A549 (cell line): ENCODE measurements around the gene PRKAR1B. TPM values are rescaled to one million over a fixed set of nuclear protein-coding genes. Genes with fewer than 3 reads are reported as not detected.

Experiments
- ATAC-seq, 2 experiments: fragments of 200-7000 bp in 1 of 2; fragments of >200 bp in 1 of 2; cut with Nextera tagmentation in 1 of 2; cut with Tn5 transposase in 1 of 2; 3 replicates each; pipeline versions ENCODE4 v1.8.0 to v1.9.1; 2018 to 2020; ENCODE audit warnings: mild to moderate bottlenecking in 1 of 2, moderate library complexity in 1 of 2
- CTCF ChIA-PET: fragments of 300-600 bp; sonication (Branson Sonifier 250); formaldehyde crosslinking; extraction: SDS; loops from one replicate; lab custom pipeline; 2021; ENCODE audit warnings: antibody characterized with exemption, inconsistent platforms; lab: Yijun Ruan, JAX
- POLR2A ChIA-PET: fragments of 350-600 bp; formaldehyde crosslinking; extraction: SDS; loops from one replicate; lab custom pipeline; 2021; ENCODE audit warnings: antibody characterized with exemption, inconsistent platforms; lab: Yijun Ruan, JAX
- DNase-seq, 2 experiments: peaks; one replicate each; pipeline versions ENCODE4 v3.0.0 to v3.0.0-alpha.2; 2011 to 2016; ENCODE audit warnings: low read depth in 1 of 2, low spot score in 1 of 2
- FAIRE-seq: peaks from 2 replicates; lab custom pipeline; 2011; peaks lifted over from hg19 to GRCh38; lab: Jason Lieb, UNC
- H3K27ac ChIP-seq, 2 experiments: fragments of >200 bp; sonication (Bioruptor Twin); formaldehyde crosslinking; 3 replicates each; pipeline ENCODE4 v1.5.1; 2016 to 2017
- H3K4me1 ChIP-seq: fragments of >200 bp; sonication (Bioruptor Twin); formaldehyde crosslinking; 3 replicates; pipeline ENCODE4 v1.6.1; 2016
- H3K4me2 ChIP-seq: fragments of >200 bp; sonication (Bioruptor Twin); formaldehyde crosslinking; 3 replicates; pipeline ENCODE4 v1.6.1; 2016
- H3K4me3 ChIP-seq: fragments of >200 bp; sonication (Bioruptor Twin); formaldehyde crosslinking; 3 replicates; pipeline ENCODE4 v1.5.1; 2016
- H3K9me3 ChIP-seq: fragments of >200 bp; sonication (Bioruptor Twin); formaldehyde crosslinking; 3 replicates; pipeline ENCODE4 v1.6.1; 2016
- BHLHE40 ChIP-seq: IDR thresholded peaks from 2 replicates; pipeline ENCODE4 v1.6.1; 2012; ENCODE audit warnings: low read depth, low read length, inconsistent platforms
- CBX2 ChIP-seq: fragments of 200-600 bp; sonication (generic); IDR thresholded peaks from 2 replicates; pipeline ENCODE4 v1.6.1; 2016; ENCODE audit warnings: low read depth, mild to moderate bottlenecking, borderline replicate concordance
- CHD2 ChIP-seq: fragments of 150-350 bp; IDR thresholded peaks from 2 replicates; pipeline ENCODE4 v1.6.1; 2014; ENCODE audit warnings: low read length; ENCODE audit not compliant: partially characterized antibody
- EHF ChIP-seq: fragments of 250-450 bp; sonication (Bioruptor Pico); IDR thresholded peaks from 2 replicates; pipeline ENCODE4 v1.5.0; 2020; ENCODE audit warnings: mild to moderate bottlenecking
- EP300 ChIP-seq, 2 experiments: fragments of >200 bp; sonication (Bioruptor Twin); formaldehyde crosslinking; IDR thresholded peaks; 2 replicates in 1 of 2; 3 replicates in 1 of 2; pipeline ENCODE4 v1.6.1; 2016 to 2017
- FOSB ChIP-seq: fragments of 250-450 bp; sonication (Bioruptor Pico); IDR thresholded peaks from 2 replicates; pipeline ENCODE4 v1.5.0; 2020; ENCODE audit warnings: mild to moderate bottlenecking, moderate library complexity
- FOSL2 ChIP-seq, 2 experiments: fragments of 450-650 bp in 1 of 2; fragments of >200 bp in 1 of 2; sonication (Bioruptor Twin) in 1 of 2; formaldehyde crosslinking; IDR thresholded peaks; 2 replicates each; pipeline versions ENCODE4 v1.5.0 to v1.6.1; 2016 to 2020; ENCODE audit warnings: mild to moderate bottlenecking in 1 of 2, moderate library complexity in 1 of 2
- FOXS1 ChIP-seq: fragments of 250-450 bp; sonication (Bioruptor Pico); IDR thresholded peaks from 2 replicates; pipeline ENCODE4 v1.5.0; 2020; ENCODE audit warnings: mild to moderate bottlenecking, moderate library complexity
- HEYL ChIP-seq: fragments of 250-450 bp; sonication (Bioruptor Pico); IDR thresholded peaks from 2 replicates; pipeline ENCODE4 v1.8.0; 2021; ENCODE audit warnings: mild to moderate bottlenecking, moderate library complexity
- HOXA7 ChIP-seq: fragments of 250-450 bp; sonication (Bioruptor Pico); IDR thresholded peaks from 2 replicates; pipeline ENCODE4 v1.5.0; 2020; ENCODE audit warnings: mild to moderate bottlenecking, moderate library complexity
- HOXB5 ChIP-seq: fragments of 250-450 bp; sonication (Bioruptor Pico); IDR thresholded peaks from 2 replicates; pipeline ENCODE4 v1.5.0; 2020; ENCODE audit warnings: mild to moderate bottlenecking, moderate library complexity
- KDM1A ChIP-seq: fragments of 200-600 bp; sonication (generic); IDR thresholded peaks from 2 replicates; pipeline ENCODE4 v1.6.1; 2016; ENCODE audit warnings: low read depth, mild to moderate bottlenecking
- KDM5A ChIP-seq: fragments of 200-600 bp; sonication (generic); IDR thresholded peaks from 2 replicates; pipeline ENCODE4 v1.6.1; 2016; ENCODE audit warnings: antibody characterized with exemption, mild to moderate bottlenecking
- MYC ChIP-seq: IDR thresholded peaks from 2 replicates; pipeline ENCODE4 v1.6.1; 2012; ENCODE audit warnings: mild to moderate bottlenecking, inconsistent platforms, low read length, improper control_type of control experiment, borderline replicate concordance
- NFE2L2 ChIP-seq: fragments of 150-350 bp; conservative IDR thresholded peaks from 2 replicates; pipeline ENCODE4 v1.6.1; 2014; ENCODE audit warnings: low read length
- NPAS2 ChIP-seq: fragments of 250-450 bp; sonication (Bioruptor Pico); IDR thresholded peaks from 2 replicates; pipeline ENCODE4 v1.8.0; 2022; ENCODE audit warnings: mild to moderate bottlenecking, moderate library complexity, borderline replicate concordance
- PHF8 ChIP-seq: fragments of 200-600 bp; sonication (generic); IDR thresholded peaks from 2 replicates; pipeline ENCODE4 v1.6.1; 2016; ENCODE audit warnings: low read depth, mild to moderate bottlenecking, antibody characterized with exemption, moderate library complexity, borderline replicate concordance
- POLR2A ChIP-seq: IDR thresholded peaks from 2 replicates; pipeline ENCODE4 v1.6.1; 2012; ENCODE audit warnings: mild to moderate bottlenecking, low read length
- RAD21 ChIP-seq, 2 experiments: fragments of >200 bp in 1 of 2; sonication (Bioruptor Twin) in 1 of 2; formaldehyde crosslinking in 1 of 2; IDR thresholded peaks in 1 of 2; conservative IDR thresholded peaks in 1 of 2; 2 replicates in 1 of 2; 3 replicates in 1 of 2; pipeline ENCODE4 v1.6.1; 2012 to 2018; ENCODE audit warnings: inconsistent platforms in 1 of 2
- RARB ChIP-seq: fragments of 250-450 bp; sonication (Bioruptor Pico); IDR thresholded peaks from 2 replicates; pipeline ENCODE4 v1.8.0; 2021; ENCODE audit warnings: mild to moderate bottlenecking, moderate library complexity
- RCOR1 ChIP-seq: fragments of 150-350 bp; IDR thresholded peaks from 2 replicates; pipeline ENCODE4 v1.6.1; 2014; ENCODE audit warnings: antibody characterized with exemption, low read length, low read depth
- RFX5 ChIP-seq: fragments of 450-650 bp; IDR thresholded peaks from 2 replicates; pipeline ENCODE4 v1.7.1; 2014; ENCODE audit warnings: antibody characterized with exemption, mild to moderate bottlenecking, moderate library complexity
- SMC3 ChIP-seq: fragments of >200 bp; sonication (Bioruptor Twin); formaldehyde crosslinking; IDR thresholded peaks from 3 replicates; pipeline ENCODE4 v1.6.1; 2018; ENCODE audit warnings: inconsistent platforms
- TFCP2L1 ChIP-seq: fragments of 250-450 bp; sonication (Bioruptor Pico); IDR thresholded peaks from 2 replicates; pipeline ENCODE4 v1.5.0; 2021; ENCODE audit warnings: mild to moderate bottlenecking
- TP53 ChIP-seq: fragments of 250-450 bp; sonication (Bioruptor Pico); IDR thresholded peaks from 2 replicates; pipeline ENCODE4 v1.5.0; 2021; ENCODE audit warnings: mild to moderate bottlenecking, moderate library complexity
- ZSCAN20 ChIP-seq: fragments of 250-450 bp; sonication (Bioruptor Pico); IDR thresholded peaks from 2 replicates; pipeline ENCODE4 v1.8.0; 2022; ENCODE audit warnings: mild to moderate bottlenecking, moderate library complexity
- WGBS: methylation state at CpG from one replicate; pipeline ENCODE4 v1.1.6; 2017; ENCODE audit errors: missing lambda C conversion rate; 5-methylcytosine and 5-hydroxymethylcytosine counted together
- polyA plus RNA-seq, 4 experiments: library from polyadenylated mRNA; depleted of rRNA in 3 of 4; stranded (reverse); fragments of >200 nt; fragmentation: RNase III in 1 of 4; extraction: RNeasy Plus Mini Kit Qiagen cat#74134 plus additional on column Dnase treatment in 1 of 4; gene quantifications; 2 replicates in 3 of 4; 3 replicates in 1 of 4; pipeline ENCODE4 v1.2.3, GENCODE V29; 2011 to 2017
- TF ChIP-seq, protein P1 (sequence below): IDR thresholded peaks from 2 replicates; pipeline ENCODE4 v1.6.1; 2012; ENCODE audit warnings: low read depth, borderline replicate concordance
- TF ChIP-seq, protein P2 (sequence below): fragments of >200 bp; sonication (Bioruptor Twin); formaldehyde crosslinking; IDR thresholded peaks from 2 replicates; pipeline ENCODE4 v1.6.1; 2016
- TF ChIP-seq, protein P3 (sequence below): fragments of >200 bp; sonication (Bioruptor Twin); formaldehyde crosslinking; IDR thresholded peaks from 3 replicates; pipeline ENCODE4 v1.6.1; 2016

PRKAR1B gene
- polyA plus RNA-seq, 2 of the 4 experiments (the other 2 are of a cell fraction): 10.1 to 33.7 TPM

DNA sequence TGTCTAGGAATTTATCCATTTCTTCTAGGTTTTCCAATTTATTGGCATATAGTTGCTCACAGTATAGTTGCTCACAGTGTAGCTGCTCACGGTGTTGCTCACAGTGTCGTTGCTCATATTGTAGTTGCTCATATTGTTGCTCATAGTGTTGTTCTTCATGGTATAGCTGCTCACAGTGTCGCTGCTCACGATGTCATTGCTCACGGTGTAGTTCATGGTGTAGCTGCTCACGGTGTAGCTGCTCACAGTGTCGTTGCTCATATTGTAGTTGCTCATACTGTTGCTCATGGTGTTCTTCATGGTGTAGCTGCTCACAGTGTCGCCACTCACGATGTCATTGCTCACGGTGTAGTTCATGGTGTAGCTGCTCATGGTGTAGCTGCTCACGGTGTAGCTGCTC lies 7.7 kb upstream of the PRKAR1B start:
- FAIRE-seq (no peak), ATAC-seq (no peak), DNase-seq (no peak)
- Histone ChIP-seq H3K4me2 (no peak overlapping the region), H3K27ac (no peak overlapping the region), H3K4me1 (peaks cover 5% of the 10 kb centered on the region; the same call in 2 of the 3 replicates), H3K9me3 (peaks cover 19% of the 10 kb centered on the region), H3K4me3 (no peak overlapping the region)
- WGBS: 93% methylated on average over 11 of the region's 11 CpGs
- POLR2A ChIA-PET: no interaction called here
- CTCF ChIA-PET: interaction anchor here (1.1 kb wide), 1 partner anchor 10 kb away, joined by 3 read pairs; no protein-coding TSS in a partner anchor
- TF ChIP-seq BHLHE40 (no peak), POLR2A (no peak), RARB (CRISPR knock-in tag) (no peak), TFCP2L1 (CRISPR knock-in tag) (no peak), RFX5 (no peak)

DNA sequence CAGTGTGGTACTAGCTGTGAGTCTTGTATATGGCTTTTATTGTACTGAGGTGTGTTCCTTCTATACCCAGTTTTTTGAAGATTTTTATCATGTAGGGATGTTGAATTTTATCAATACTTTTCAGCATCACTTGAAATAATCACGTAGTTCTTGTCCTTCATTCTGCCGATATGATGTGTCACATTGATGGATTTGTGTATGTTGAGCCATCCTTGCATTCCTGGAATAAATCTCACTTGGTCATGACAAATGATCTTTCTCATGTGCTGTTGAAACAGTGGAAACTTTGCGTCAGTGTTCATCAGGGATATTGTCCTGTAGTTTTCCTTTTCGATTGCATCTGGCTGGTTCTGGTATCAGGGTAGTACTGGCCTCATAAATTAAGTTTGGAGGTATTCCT lies 7.1 kb upstream of the PRKAR1B start:
- TF ChIP-seq SMC3 (no peak), HOXB5 (CRISPR knock-in tag) (0 out of 2 replicates have a peak, but pooled peaks have one; percentile 65)
- H3K4me2 ChIP-seq: no peak overlapping the region
- ATAC-seq (no peak), DNase-seq (peak in 1 of 2 experiments; percentile 36), FAIRE-seq (no peak)
- POLR2A ChIA-PET: no interaction called here
- no peak overlapping the region for H3K4me3 ChIP-seq
- WGBS: 98% methylated on average over 4 of the region's 4 CpGs
- H3K4me1 ChIP-seq: peaks cover 5% of the 10 kb centered on the region; the same call in 2 of the 3 replicates
- CTCF ChIA-PET: interaction anchor here (1.2 kb wide), 1 partner anchor 413 kb away, joined by 3 read pairs; no protein-coding TSS in a partner anchor
- peaks cover 19% of the 10 kb centered on the region for H3K9me3 ChIP-seq
- H3K27ac ChIP-seq: no peak overlapping the region

DNA sequence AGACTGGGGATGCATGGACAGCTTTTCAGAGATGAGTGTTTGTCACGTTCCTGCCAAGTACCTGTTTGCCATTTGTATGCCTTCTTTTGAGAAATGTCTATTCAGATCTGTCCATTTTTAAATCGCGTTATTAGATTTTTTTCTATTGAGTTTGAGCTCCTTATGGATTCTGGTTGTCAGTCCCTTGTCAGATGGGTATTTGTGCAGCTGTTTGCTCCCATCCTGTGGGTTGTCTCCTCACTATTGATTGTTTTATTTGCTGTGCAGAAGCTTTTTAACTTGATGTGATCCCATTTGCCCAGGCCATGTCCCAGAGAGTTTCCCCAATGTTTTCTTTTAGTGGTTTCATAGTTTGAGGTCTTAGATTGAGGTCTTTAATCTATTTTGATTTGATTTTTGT lies 5.5 kb upstream of the PRKAR1B start:
- no peak for FAIRE-seq
- Histone ChIP-seq H3K4me3 (no peak overlapping the region), H3K4me1 (peaks cover 13% of the 10 kb centered on the region; the same call in 2 of the 3 replicates), H3K9me3 (peaks cover 19% of the 10 kb centered on the region), H3K4me2 (peak overlapping the region; percentile 5; the same call in 1 of the 3 replicates), H3K27ac (no peak overlapping the region; a peak in 1 of 6 replicates)
- WGBS: 92% methylated on average over 3 of the region's 3 CpGs
- TF ChIP-seq RFX5: no peak
- TF ChIP-seq RCOR1: no peak
- TF ChIP-seq, protein P1, sequence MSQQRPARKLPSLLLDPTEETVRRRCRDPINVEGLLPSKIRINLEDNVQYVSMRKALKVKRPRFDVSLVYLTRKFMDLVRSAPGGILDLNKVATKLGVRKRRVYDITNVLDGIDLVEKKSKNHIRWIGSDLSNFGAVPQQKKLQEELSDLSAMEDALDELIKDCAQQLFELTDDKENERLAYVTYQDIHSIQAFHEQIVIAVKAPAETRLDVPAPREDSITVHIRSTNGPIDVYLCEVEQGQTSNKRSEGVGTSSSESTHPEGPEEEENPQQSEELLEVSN: no peak
- no peak for TF ChIP-seq EP300 (IDR thresholded peaks at IDR 0.05)
- no peak for TF ChIP-seq NFE2L2
- TF ChIP-seq CHD2: no peak
- TF ChIP-seq KDM5A: no peak
- no peak for TF ChIP-seq NPAS2 (CRISPR knock-in tag)
- TF ChIP-seq FOSB (CRISPR knock-in tag): no peak
- ATAC-seq: no peak
- CTCF ChIA-PET: interaction anchor here (1.0 to 1.5 kb wide), 3 partner anchors 32 to 411 kb away, joined by 3 to 6 read pairs (median 3); no protein-coding TSS in a partner anchor
- DNase-seq: no peak
- POLR2A ChIA-PET: no interaction called here

DNA sequence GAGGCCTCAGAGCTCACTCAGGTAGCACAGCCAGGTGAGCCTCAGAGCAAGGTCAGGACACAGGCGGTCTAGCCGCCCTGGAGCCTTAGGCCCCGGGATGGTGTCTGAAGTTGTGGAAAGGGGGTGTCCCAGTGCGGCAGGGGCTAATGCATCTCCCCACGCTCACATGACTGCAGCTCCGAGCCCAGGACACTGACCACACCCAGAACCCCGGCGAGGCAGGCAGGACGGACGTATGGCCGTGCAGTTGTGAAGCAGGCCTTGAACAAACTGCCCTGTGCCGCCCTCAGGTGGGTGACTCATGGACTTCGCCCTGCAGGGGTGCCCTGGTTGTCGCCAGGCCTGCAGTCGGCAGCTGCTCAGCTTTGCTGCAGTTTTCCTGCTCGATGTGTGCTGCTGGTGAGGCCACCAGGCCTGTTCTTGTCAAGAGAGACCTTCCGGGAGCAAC lies 5.0 kb upstream of the PRKAR1B start:
- ChIA-PET CTCF (interaction anchor here (0.9 to 1.5 kb wide), 5 partner anchors 10 to 410 kb away, joined by 3 to 6 read pairs (median 3); no protein-coding TSS in a partner anchor), POLR2A (no interaction called here)
- TF ChIP-seq EP300 (IDR thresholded peaks at IDR 0.05): no peak
- TF ChIP-seq RAD21 (conservative IDR thresholded peaks at IDR 0.05 in 1 of 2, IDR thresholded peaks at IDR 0.05 in 1 of 2): 0 out of 5 replicates have a peak, but pooled peaks of 1 of the 2 experiments have one; percentile 25
- no peak for TF ChIP-seq EHF (CRISPR knock-in tag)
- no peak for TF ChIP-seq MYC
- no peak for TF ChIP-seq HEYL (CRISPR knock-in tag)
- no peak for TF ChIP-seq HOXA7 (CRISPR knock-in tag)
- TF ChIP-seq POLR2A: no peak
- TF ChIP-seq, protein P2, sequence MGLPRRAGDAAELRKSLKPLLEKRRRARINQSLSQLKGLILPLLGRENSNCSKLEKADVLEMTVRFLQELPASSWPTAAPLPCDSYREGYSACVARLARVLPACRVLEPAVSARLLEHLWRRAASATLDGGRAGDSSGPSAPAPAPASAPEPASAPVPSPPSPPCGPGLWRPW: no peak
- TF ChIP-seq KDM1A: no peak
- no peak for TF ChIP-seq TP53
- TF ChIP-seq BHLHE40: no peak
- TF ChIP-seq ZSCAN20 (CRISPR knock-in tag): no peak
- TF ChIP-seq, protein P3, sequence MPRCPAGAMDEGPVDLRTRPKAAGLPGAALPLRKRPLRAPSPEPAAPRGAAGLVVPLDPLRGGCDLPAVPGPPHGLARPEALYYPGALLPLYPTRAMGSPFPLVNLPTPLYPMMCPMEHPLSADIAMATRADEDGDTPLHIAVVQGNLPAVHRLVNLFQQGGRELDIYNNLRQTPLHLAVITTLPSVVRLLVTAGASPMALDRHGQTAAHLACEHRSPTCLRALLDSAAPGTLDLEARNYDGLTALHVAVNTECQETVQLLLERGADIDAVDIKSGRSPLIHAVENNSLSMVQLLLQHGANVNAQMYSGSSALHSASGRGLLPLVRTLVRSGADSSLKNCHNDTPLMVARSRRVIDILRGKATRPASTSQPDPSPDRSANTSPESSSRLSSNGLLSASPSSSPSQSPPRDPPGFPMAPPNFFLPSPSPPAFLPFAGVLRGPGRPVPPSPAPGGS: no peak
- TF ChIP-seq FOSL2 (IDR thresholded peaks at IDR 0.05): no peak
- TF ChIP-seq FOSL2 (CRISPR knock-in tag; IDR thresholded peaks at IDR 0.05): peak; percentile 60; the same call in 1 of the 2 replicates
- no peak for TF ChIP-seq FOXS1 (CRISPR knock-in tag)
- TF ChIP-seq PHF8: no peak
- TF ChIP-seq CBX2: no peak
- Histone ChIP-seq H3K4me3 (no peak overlapping the region), H3K27ac (peak overlapping the region; percentile 11 to 62; a peak in 3 of 6 replicates), H3K4me1 (peaks cover 13% of the 10 kb centered on the region; the same call in 2 of the 3 replicates), H3K9me3 (peaks cover 19% of the 10 kb centered on the region), H3K4me2 (peak overlapping the region; percentile 5; the same call in 1 of the 3 replicates)
- no peak for FAIRE-seq
- peak; percentile 77 to 84 for ATAC-seq
- DNase-seq: peak; percentile 41 to 47
- WGBS: 60% methylated on average over 15 of the region's 17 CpGs
